Measurements from ENCODE around the gene F10. TPM values are rescaled to one million over a fixed set of nuclear protein-coding genes. Genes with fewer than 3 reads are reported as not detected.

The F10 gene
- total RNA-seq, 2 donors from 2014 or later: 18.7 to 32.4 TPM

DNA sequence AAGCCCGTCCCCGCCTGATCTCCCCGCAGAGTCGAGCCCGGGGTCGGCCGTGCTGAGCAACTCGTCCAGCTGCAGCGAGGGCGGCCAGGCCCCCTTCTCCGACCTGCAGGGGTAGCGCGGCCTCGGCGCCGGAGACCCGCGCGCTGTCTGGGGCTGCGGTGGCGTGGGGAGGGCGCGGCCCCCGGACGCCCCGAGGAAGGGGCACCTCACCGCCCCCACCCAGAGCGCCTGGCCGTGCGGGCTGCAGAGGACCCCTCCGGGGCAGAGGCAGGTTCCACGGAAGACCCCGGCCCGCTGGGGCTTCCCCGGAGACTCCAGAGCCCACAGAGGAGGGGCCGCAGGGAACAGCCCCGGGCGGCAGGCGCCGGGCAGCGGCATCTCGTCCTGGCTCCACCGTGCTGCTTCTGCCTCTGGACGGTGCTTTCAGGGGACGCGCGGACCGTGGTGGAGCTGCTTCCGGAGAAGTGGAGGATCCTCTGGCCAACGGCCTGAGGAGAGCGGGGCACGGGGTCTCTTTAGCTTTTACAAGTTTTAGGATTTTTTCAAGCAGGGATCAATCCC lies 25.8 kb upstream of the F10 start:
- 95 to 99% methylated on average over 44 to 52 of the region's 52 CpGs for WGBS, 2 experiments (ENCODE audit: insufficient coverage in 1 of 2, insufficient read length in 1 of 2)
- Mint-ChIP-seq H3K36me3 (ENCODE audit: low read depth) (peaks cover 5% of the 10 kb centered on the region), H3K27me3 (ENCODE audit: insufficient read depth) (no peaks in the 10 kb centered on the region), H3K4me1 (no peaks in the 10 kb centered on the region), H3K27ac (no peak overlapping the region), H3K4me3 (no peak overlapping the region), H3K9me3 (peaks cover 2% of the 10 kb centered on the region)
- H3K4me1 ChIP-seq (ENCODE audit: control insufficient read depth, insufficient read depth, low read length): no peaks in the 10 kb centered on the region
- TF ChIP-seq CTCF (conservative IDR thresholded peaks at IDR 0.05): no peak
- no peaks in the 10 kb centered on the region for H3K27me3 ChIP-seq (ENCODE audit: control insufficient read depth, insufficient read depth, low read length, poor library complexity, severe bottlenecking)
- H3K9ac ChIP-seq (ENCODE audit: extremely low read depth, low read length, poor library complexity, severe bottlenecking): no peak overlapping the region
- H3K4me3 ChIP-seq (ENCODE audit: low read length): no peak overlapping the region
- H3K9me3 ChIP-seq (ENCODE audit: control insufficient read depth, low read length): no peaks in the 10 kb centered on the region
- no peak for DNase-seq
- H3K27ac ChIP-seq (ENCODE audit: low read depth, low read length): no peak overlapping the region
- H3K36me3 ChIP-seq (ENCODE audit: control insufficient read depth, insufficient read depth, low read length): no peaks in the 10 kb centered on the region

- no peak for DNase-seq
- H3K9ac ChIP-seq (ENCODE audit: extremely low read depth, low read length, poor library complexity, severe bottlenecking): no peak overlapping the region
- H3K27ac Mint-ChIP-seq: no peak overlapping the region
- TF ChIP-seq CTCF (conservative IDR thresholded peaks at IDR 0.05): no peak
- no peak overlapping the region for H3K4me3 ChIP-seq (ENCODE audit: low read length)
- H3K4me1 ChIP-seq (ENCODE audit: control insufficient read depth, insufficient read depth, low read length): no peaks in the 10 kb centered on the region
- H3K9me3 ChIP-seq (ENCODE audit: control insufficient read depth, low read length): no peaks in the 10 kb centered on the region
- H3K36me3 Mint-ChIP-seq (ENCODE audit: low read depth): peaks cover 5% of the 10 kb centered on the region
- peaks cover 2% of the 10 kb centered on the region for H3K9me3 Mint-ChIP-seq
- H3K27me3 ChIP-seq (ENCODE audit: control insufficient read depth, insufficient read depth, low read length, poor library complexity, severe bottlenecking): no peaks in the 10 kb centered on the region
- WGBS, 2 experiments (ENCODE audit: insufficient coverage in 1 of 2, insufficient read length in 1 of 2): 97 to 100% methylated on average over 3 to 7 of the region's 7 CpGs
- H3K27ac ChIP-seq (ENCODE audit: low read depth, low read length): peak overlapping the region; percentile 90
- no peaks in the 10 kb centered on the region for H3K27me3 Mint-ChIP-seq (ENCODE audit: insufficient read depth)
- H3K4me3 Mint-ChIP-seq: no peak overlapping the region
- no peaks in the 10 kb centered on the region for H3K36me3 ChIP-seq (ENCODE audit: control insufficient read depth, insufficient read depth, low read length)
- no peaks in the 10 kb centered on the region for H3K4me1 Mint-ChIP-seq
Observed at GRCh38 chr13:113097651-113098050, 24.9 kb upstream of the F10 start.

DNA sequence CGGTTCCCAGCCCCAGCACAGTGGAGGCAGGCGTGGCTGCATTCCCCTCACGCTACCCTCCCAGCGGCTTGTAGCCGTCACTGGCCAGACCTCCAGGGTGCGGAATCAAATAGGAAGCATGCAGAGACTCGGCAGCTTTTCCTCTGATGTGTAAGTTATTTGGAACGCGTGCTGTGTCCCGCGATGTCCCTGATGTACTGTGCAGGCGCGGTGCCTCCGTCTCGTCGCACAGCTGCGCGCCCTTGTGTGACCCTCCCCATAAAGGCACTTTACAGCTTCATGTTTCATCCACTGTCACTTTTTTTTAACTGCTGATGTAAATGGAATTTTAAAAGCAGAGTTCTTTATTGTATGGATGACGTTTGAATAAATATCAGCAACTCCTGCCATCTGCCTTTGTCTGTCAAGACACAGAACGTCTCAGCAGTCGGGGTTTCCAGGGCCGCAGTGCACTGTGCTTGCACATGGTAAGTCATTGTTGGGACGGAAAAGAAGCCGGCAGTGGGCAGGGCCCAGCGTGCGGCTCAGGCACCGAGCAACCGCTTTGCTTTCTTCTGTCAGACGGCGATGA lies 24.4 kb upstream of the F10 start:
- DNase-seq: no peak
- H3K4me1 ChIP-seq (ENCODE audit: control insufficient read depth, insufficient read depth, low read length): no peaks in the 10 kb centered on the region
- no peak overlapping the region for H3K27ac Mint-ChIP-seq

More for the DNA sequence above, 24.4 kb upstream of the F10 start:
- H3K9me3 ChIP-seq (ENCODE audit: control insufficient read depth, low read length): no peaks in the 10 kb centered on the region
- no peak for TF ChIP-seq CTCF (conservative IDR thresholded peaks at IDR 0.05)
- no peaks in the 10 kb centered on the region for H3K27me3 ChIP-seq (ENCODE audit: control insufficient read depth, insufficient read depth, low read length, poor library complexity, severe bottlenecking)
- peaks cover 2% of the 10 kb centered on the region for H3K9me3 Mint-ChIP-seq
- H3K4me3 Mint-ChIP-seq: no peak overlapping the region
- H3K9ac ChIP-seq (ENCODE audit: extremely low read depth, low read length, poor library complexity, severe bottlenecking): no peak overlapping the region
- no peak overlapping the region for H3K4me3 ChIP-seq (ENCODE audit: low read length)
- no peaks in the 10 kb centered on the region for H3K4me1 Mint-ChIP-seq
- peak overlapping the region; percentile 90 for H3K27ac ChIP-seq (ENCODE audit: low read depth, low read length)
- 81 to 94% methylated on average over 29 of the region's 30 CpGs for WGBS, 2 experiments (ENCODE audit: insufficient coverage in 1 of 2, insufficient read length in 1 of 2)
- no peaks in the 10 kb centered on the region for H3K36me3 ChIP-seq (ENCODE audit: control insufficient read depth, insufficient read depth, low read length)
- peaks cover 5% of the 10 kb centered on the region for H3K36me3 Mint-ChIP-seq (ENCODE audit: low read depth)
- no peaks in the 10 kb centered on the region for H3K27me3 Mint-ChIP-seq (ENCODE audit: insufficient read depth)
